Measurements from ENCODE around the gene CALR.

DNA sequence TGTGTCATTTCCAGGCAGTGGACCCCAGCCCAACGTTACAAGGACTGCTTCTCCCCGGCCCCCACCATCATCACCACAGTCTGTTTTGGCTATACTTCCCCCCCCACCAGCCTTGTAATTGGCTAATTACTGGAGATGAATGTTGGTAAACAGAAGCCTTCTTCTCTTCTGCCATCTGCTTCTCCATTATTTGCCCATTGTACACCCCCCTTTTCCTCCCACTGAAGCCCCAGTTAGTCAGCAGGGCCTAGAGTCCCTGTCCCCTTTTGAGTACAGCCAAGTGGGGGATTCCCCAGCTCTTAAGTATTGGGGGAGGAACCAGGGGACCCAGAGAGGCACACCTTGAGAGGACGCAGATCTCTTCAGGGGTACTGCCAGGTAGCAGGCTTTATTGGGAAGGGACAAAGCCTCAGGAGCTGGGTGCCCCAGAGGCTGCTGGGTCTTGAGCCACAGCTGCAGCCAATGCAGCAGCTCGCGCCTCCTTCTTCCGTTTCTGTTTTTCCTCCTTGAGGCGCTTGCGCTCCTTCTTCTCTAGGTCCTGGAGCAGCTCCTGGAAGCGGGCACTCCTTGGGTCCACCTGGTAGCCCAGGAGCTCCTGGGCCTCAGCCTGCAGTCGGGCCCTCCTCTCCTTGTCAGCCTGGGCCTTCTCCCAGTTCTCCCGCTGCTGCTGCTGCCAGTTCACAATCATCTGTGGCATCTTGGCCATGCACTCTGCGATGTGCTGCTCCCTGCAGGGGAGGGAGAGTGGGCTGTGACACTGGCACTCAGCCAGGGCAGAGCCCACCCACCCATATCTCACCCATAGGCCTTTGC lies 15.6 kb downstream of the CALR start:
- TF ChIP-seq, protein P1, sequence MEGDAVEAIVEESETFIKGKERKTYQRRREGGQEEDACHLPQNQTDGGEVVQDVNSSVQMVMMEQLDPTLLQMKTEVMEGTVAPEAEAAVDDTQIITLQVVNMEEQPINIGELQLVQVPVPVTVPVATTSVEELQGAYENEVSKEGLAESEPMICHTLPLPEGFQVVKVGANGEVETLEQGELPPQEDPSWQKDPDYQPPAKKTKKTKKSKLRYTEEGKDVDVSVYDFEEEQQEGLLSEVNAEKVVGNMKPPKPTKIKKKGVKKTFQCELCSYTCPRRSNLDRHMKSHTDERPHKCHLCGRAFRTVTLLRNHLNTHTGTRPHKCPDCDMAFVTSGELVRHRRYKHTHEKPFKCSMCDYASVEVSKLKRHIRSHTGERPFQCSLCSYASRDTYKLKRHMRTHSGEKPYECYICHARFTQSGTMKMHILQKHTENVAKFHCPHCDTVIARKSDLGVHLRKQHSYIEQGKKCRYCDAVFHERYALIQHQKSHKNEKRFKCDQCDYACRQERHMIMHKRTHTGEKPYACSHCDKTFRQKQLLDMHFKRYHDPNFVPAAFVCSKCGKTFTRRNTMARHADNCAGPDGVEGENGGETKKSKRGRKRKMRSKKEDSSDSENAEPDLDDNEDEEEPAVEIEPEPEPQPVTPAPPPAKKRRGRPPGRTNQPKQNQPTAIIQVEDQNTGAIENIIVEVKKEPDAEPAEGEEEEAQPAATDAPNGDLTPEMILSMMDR (IDR thresholded peaks at IDR 0.05), result no peak
- TF ChIP-seq POLR2A (IDR thresholded peaks at IDR 0.05) (no peak), POLR2AphosphoS5 (IDR thresholded peaks at IDR 0.05) (no peak)

Data from upper lobe of left lung (tissue), 4 donors.